SK-N-MC (cell line): Measurements from ENCODE around the gene R3HDM2.
"Not testable (repeated sequence)": the region's sequence is repeated elsewhere in the genome, so short reads cannot be mapped to it uniquely, and the experiment has no call there.

ENCODE experiments used
- DNase-seq: peaks from one replicate; pipeline ENCODE4 v3.0.0-alpha.2; 2011; ENCODE audit warnings: low read depth, low spot score
- H3K27ac ChIP-seq: fragments of 200-600 bp; sonication (generic); 2 replicates; pipeline ENCODE4 v1.5.1; 2016; ENCODE audit warnings: mixed run types
- H3K36me3 ChIP-seq: fragments of 200-600 bp; sonication (generic); 2 replicates; pipeline ENCODE4 v1.6.1; 2017; ENCODE audit warnings: antibody characterized with exemption, low read length, mixed read lengths; ENCODE audit not compliant: insufficient read depth
- H3K4me3 ChIP-seq: fragments of 200-600 bp; sonication (generic); 2 replicates; pipeline ENCODE4 v1.5.1; 2016
- H3K9ac ChIP-seq: fragments of 200-600 bp; sonication (generic); 2 replicates; pipeline ENCODE4 v1.8.0; 2017; ENCODE audit warnings: mixed run types, mixed read lengths; ENCODE audit not compliant: insufficient read length
- H3K9me3 ChIP-seq: fragments of 200-600 bp; sonication (generic); 2 replicates; pipeline ENCODE4 v1.6.1; 2017; ENCODE audit warnings: low read depth, mild to moderate bottlenecking, antibody characterized with exemption, low read length, moderate library complexity, mixed read lengths
- EZH2 ChIP-seq: fragments of 200-600 bp; sonication (generic); IDR thresholded peaks from one replicate; pipeline ENCODE4 v1.6.1; 2017; ENCODE audit warnings: antibody characterized with exemption
- FOXP2 ChIP-seq: optimal IDR thresholded peaks from 2 replicates; pipeline ENCODE3; 2011; ENCODE audit warnings: mild to moderate bottlenecking, moderate library complexity; ENCODE audit not compliant: insufficient read depth; ENCODE audit errors: extremely low read length, control extremely low read depth
- POLR2AphosphoS5 ChIP-seq: IDR thresholded peaks from 2 replicates; pipeline ENCODE4 v1.6.1; 2012; ENCODE audit warnings: mild to moderate bottlenecking, low read depth, low read length, borderline replicate concordance

R3HDM2 gene

GRCh38 chr12:57452181-57452936, 21.5 kb upstream of the R3HDM2 start:
- no peak overlapping the region for H3K9ac ChIP-seq
- no peak overlapping the region for H3K27ac ChIP-seq
- no peaks in the 10 kb centered on the region for H3K9me3 ChIP-seq
- TF ChIP-seq EZH2: no peak
- TF ChIP-seq FOXP2: no peak
- TF ChIP-seq POLR2AphosphoS5: no peak
- H3K36me3 ChIP-seq: no peaks in the 10 kb centered on the region
- H3K4me3 ChIP-seq: no peak overlapping the region
- no peak for DNase-seq

DNA sequence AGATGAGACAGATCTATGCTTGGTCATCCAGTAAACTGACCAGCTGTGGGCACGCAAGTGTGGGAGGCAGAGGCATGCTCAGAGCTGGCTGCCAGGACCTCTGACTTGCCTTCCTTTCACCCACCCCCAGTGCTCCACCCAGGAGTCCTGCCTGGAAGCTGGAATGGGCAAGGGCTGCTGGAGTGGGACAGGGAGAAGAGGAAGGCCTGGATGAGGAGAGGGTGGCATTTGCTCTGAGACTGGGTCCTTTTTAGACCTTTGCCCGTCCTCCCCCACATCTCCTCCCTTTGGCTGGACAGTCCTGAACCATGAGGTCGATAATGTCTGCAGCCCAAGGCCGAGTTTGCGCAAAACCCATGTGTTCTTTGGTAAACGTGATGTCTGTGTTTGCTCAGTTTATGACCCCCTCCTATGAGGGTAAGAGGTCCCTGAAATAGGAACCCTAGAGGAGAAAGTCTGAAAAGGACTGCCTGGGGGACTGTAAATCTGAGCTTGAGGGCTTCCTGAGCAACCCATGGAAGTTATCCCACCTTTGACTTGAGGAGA, 20.5 kb upstream of the R3HDM2 start:
- TF ChIP-seq FOXP2: no peak
- TF ChIP-seq EZH2: no peak
- no peak for DNase-seq
- H3K27ac ChIP-seq: no peak overlapping the region
- no peak overlapping the region for H3K9ac ChIP-seq
- H3K36me3 ChIP-seq: no peaks in the 10 kb centered on the region
- H3K9me3 ChIP-seq: no peaks in the 10 kb centered on the region
- no peak overlapping the region for H3K4me3 ChIP-seq

DNA sequence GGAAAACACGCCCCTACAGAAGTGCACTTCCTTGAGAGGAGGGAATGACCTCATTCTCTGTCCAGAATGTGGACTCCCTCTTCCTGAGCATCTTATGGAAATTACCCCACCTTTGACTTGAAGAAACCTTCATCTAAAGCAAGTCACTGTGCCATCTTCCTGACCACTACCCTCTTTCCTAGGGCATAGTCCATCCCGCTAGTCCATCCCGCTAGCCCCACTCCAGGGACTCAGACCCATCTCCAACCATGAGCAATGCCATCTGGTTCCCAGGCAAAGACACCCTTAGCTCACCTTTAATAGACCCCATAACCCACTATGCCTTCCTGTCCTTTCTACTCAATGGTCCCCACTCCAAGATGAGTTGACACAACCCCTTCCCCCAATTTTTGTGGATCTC, 19.2 kb upstream of the R3HDM2 start:
- TF ChIP-seq FOXP2: no peak
- no peak for TF ChIP-seq EZH2
- TF ChIP-seq POLR2AphosphoS5: no peak
- H3K4me3 ChIP-seq: no peak overlapping the region
- no peak overlapping the region for H3K27ac ChIP-seq
- no peak overlapping the region for H3K9ac ChIP-seq
- no peaks in the 10 kb centered on the region for H3K9me3 ChIP-seq
- H3K36me3 ChIP-seq: no peaks in the 10 kb centered on the region
- no peak for DNase-seq

- DNase-seq: no peak
- no peaks in the 10 kb centered on the region for H3K36me3 ChIP-seq
- no peaks in the 10 kb centered on the region for H3K9me3 ChIP-seq
- no peak overlapping the region for H3K9ac ChIP-seq
- TF ChIP-seq FOXP2: no peak
- no peak for TF ChIP-seq POLR2AphosphoS5
- no peak for TF ChIP-seq EZH2
- H3K27ac ChIP-seq: no peak overlapping the region
- no peak overlapping the region for H3K4me3 ChIP-seq
Observed at GRCh38 chr12:57449375-57449774, 18.5 kb upstream of the R3HDM2 start.

DNA sequence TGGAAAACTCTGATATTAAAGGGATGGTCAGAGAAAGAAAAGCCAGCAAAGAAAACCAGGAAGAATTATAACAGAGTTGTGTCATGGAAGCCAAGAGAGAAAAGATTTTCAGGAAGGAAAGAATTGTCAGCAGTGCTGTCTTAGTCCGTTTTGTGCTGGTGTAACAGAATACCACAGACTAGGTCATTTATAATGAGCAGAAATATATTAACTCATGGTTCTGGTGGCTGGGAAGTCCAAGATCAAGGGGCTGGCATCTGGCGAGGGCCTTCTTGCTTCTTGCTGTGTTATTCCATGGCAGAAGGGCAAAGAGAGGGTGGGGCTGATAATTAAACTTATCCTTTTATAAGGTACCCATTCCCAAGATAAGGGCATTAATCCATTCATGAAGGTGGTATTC, 17.8 kb upstream of the R3HDM2 start:
- no peak overlapping the region for H3K27ac ChIP-seq
- H3K9me3 ChIP-seq: no peaks in the 10 kb centered on the region
- H3K4me3 ChIP-seq: no peak overlapping the region
- no peaks in the 10 kb centered on the region for H3K36me3 ChIP-seq
- TF ChIP-seq FOXP2 (no peak), POLR2AphosphoS5 (no peak), EZH2 (no peak)
- no peak for DNase-seq
- no peak overlapping the region for H3K9ac ChIP-seq

DNA sequence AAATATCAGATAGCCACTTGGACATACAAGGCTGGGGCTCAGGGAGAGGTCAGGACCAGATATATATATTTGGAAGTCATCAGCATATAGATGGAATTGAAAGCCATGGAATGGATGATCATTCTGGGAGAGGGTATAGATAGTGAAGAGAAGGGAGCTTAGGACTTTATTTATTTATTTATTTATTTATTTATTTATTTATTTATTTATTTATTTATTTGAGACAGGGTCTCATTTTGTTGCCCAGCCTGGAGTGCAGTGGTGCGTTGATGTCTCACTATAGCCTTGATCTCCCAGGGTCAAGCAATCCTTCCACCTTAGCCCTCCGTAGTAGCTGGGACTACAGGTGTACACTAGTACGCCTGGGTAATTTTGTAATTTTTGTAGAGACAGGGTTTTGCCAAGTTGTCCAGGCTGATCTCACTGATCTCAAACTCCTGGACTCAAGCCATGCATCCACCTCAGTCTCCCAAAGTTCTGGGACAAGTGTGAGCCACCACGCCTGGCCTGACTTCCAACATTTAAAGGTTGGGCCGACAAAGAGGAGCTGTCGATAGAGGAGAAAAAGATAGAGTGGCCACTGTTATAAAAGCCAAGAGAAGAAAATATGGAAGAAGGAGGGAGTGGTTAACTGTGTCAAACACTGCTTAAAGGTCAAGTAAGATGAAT, 15.6 kb upstream of the R3HDM2 start:
- H3K9me3 ChIP-seq: no peaks in the 10 kb centered on the region
- no peak overlapping the region for H3K9ac ChIP-seq
- no peak overlapping the region for H3K27ac ChIP-seq
- no peaks in the 10 kb centered on the region for H3K36me3 ChIP-seq
- DNase-seq: no peak
- no peak overlapping the region for H3K4me3 ChIP-seq
- TF ChIP-seq POLR2AphosphoS5: no peak
- no peak for TF ChIP-seq EZH2
- no peak for TF ChIP-seq FOXP2

- no peak for DNase-seq
- Histone ChIP-seq H3K4me3 (no peak overlapping the region), H3K9me3 (no peaks in the 10 kb centered on the region), H3K27ac (no peak overlapping the region), H3K9ac (no peak overlapping the region), H3K36me3 (no peaks in the 10 kb centered on the region)
- no peak for TF ChIP-seq POLR2AphosphoS5
- no peak for TF ChIP-seq EZH2
- TF ChIP-seq FOXP2: no peak
Observed at GRCh38 chr12:57444744-57445143, 13.9 kb upstream of the R3HDM2 start.

DNA sequence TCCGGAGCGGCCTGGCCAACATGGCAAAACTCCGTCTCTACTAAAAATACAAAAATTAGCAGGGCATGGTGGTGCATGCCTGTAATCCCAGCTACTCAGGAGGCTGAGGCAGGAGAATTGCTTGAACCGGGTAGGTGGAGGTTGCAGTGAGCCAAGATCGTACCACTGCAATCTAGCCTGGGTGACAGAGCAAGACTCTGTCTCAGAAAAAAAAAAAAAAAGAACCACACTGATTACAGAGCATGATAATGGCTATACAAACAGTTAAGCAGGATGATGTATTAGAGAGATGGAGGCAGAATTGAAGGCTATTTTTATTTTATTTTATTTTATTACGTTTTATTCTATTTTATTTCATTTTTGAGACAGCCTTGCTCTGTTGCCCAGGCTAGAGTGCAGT, 13.5 kb upstream of the R3HDM2 start:
- not testable (repeated sequence) for DNase-seq, H3K9me3 ChIP-seq, H3K4me3 ChIP-seq, H3K36me3 ChIP-seq, H3K27ac ChIP-seq, H3K9ac ChIP-seq
